ENCODE results near the gene COBL. TPM values are rescaled to one million over a fixed set of nuclear protein-coding genes. Genes with fewer than 3 reads are reported as not detected.

Gene COBL
- total RNA-seq, 1 experiment from 2014 or later = 52.3 TPM

DNA sequence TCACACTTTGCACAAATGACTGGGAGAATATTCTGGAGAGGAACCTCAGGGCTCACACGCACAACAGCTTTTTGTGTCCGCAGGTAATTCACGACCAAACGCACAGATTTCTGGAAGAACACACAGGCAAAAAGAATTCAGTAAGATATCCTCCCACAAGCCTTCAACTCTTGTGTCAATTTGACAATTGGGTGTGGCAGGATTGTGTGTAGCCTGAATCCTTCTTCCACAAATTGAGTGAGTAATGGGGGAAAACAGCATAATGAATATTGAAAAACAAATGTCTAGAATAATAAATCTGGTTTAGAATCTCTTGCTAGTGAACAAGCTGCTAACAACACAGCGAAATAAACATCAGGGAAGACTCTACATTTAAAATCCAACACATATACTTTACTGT lies 125.6 kb downstream of the COBL start:
- TF ChIP-seq, protein P1, sequence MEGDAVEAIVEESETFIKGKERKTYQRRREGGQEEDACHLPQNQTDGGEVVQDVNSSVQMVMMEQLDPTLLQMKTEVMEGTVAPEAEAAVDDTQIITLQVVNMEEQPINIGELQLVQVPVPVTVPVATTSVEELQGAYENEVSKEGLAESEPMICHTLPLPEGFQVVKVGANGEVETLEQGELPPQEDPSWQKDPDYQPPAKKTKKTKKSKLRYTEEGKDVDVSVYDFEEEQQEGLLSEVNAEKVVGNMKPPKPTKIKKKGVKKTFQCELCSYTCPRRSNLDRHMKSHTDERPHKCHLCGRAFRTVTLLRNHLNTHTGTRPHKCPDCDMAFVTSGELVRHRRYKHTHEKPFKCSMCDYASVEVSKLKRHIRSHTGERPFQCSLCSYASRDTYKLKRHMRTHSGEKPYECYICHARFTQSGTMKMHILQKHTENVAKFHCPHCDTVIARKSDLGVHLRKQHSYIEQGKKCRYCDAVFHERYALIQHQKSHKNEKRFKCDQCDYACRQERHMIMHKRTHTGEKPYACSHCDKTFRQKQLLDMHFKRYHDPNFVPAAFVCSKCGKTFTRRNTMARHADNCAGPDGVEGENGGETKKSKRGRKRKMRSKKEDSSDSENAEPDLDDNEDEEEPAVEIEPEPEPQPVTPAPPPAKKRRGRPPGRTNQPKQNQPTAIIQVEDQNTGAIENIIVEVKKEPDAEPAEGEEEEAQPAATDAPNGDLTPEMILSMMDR (conservative IDR thresholded peaks at IDR 0.05) = no peak
- Mint-ChIP-seq H3K4me3 (no peak overlapping the region), H3K4me1 (peaks cover 7 to 10% of the 10 kb centered on the region in 2 experiments), H3K9me3 (no peaks in the 10 kb centered on the region), H3K27me3 (ENCODE audit: low read depth) (no peaks in the 10 kb centered on the region; the same call in 1 of the 2 replicates), H3K27ac (peak overlapping the region in 2 of 3 experiments; percentile 38 to 54; a peak in 1 of 7 replicates), H3K36me3 (ENCODE audit: insufficient read depth in 1 of 3, low read depth in 3 of 3) (peaks cover 0 to 31% (median 18%) of the 10 kb centered on the region in 3 experiments; a peak in 5 of 7 replicates)
- Histone ChIP-seq H3K27ac (ENCODE audit: insufficient read length, low read depth, low read length) (no peak overlapping the region), H3T11ph (ENCODE audit: low read length) (no peak overlapping the region), H2BK120ac (ENCODE audit: low read depth, low read length, poor library complexity, severe bottlenecking) (no peak overlapping the region), H2AFZ (ENCODE audit: low read length) (no peak overlapping the region), H3K4me1 (ENCODE audit: insufficient read depth, low read length) (0 out of 2 replicates have a peak, but pooled peaks cover 2% of the 10 kb centered on the region), H3K23ac (ENCODE audit: insufficient read length, low read depth, low read length) (no peak overlapping the region), H2BK15ac (ENCODE audit: low read depth, low read length) (no peak overlapping the region), H4K5ac (ENCODE audit: insufficient read length, low read depth, low read length) (no peak overlapping the region), H3K56ac (ENCODE audit: insufficient read length, low read depth, low read length) (no peak overlapping the region), H4K91ac (ENCODE audit: insufficient read length, low read depth, low read length) (no peak overlapping the region), H3K9me3 (ENCODE audit: control insufficient read depth, low read depth, low read length) (no peaks in the 10 kb centered on the region), H3K23me2 (ENCODE audit: insufficient read length, low read depth, low read length, poor library complexity, severe bottlenecking) (no peaks in the 10 kb centered on the region), H3K27me3 (ENCODE audit: insufficient read depth, low read length) (no peaks in the 10 kb centered on the region), H3K79me2 (ENCODE audit: insufficient read depth, low read length) (no peaks in the 10 kb centered on the region), H4K8ac (replicated peaks; ENCODE audit: insufficient read length, low read depth, low read length) (no peak overlapping the region), H3K9ac (ENCODE audit: extremely low read depth, insufficient read length, low read length) (no peak overlapping the region), H2BK5ac (ENCODE audit: insufficient read length, low read length) (no peak overlapping the region), H3K4ac (ENCODE audit: low read depth, low read length) (no peak overlapping the region), H4K20me1 (ENCODE audit: control insufficient read depth, insufficient read depth, insufficient read length) (no peaks in the 10 kb centered on the region), H3K4me2 (ENCODE audit: insufficient read depth, insufficient read length, low read length) (no peak overlapping the region), H3K18ac (ENCODE audit: insufficient read length, low read depth, low read length) (no peak overlapping the region), H2BK12ac (ENCODE audit: insufficient read length, low read depth, low read length) (no peak overlapping the region), H3K79me1 (ENCODE audit: insufficient read depth, low read depth, low read length, poor library complexity, severe bottlenecking) (no peaks in the 10 kb centered on the region), H2AK5ac (ENCODE audit: insufficient read length, low read length) (no peak overlapping the region), H3K14ac (ENCODE audit: insufficient read depth, low read length) (no peak overlapping the region), H2BK20ac (ENCODE audit: low read depth, low read length, poor library complexity, severe bottlenecking) (no peak overlapping the region)
- DNase-seq = no peak
- no CpG with 5 or more reads among the region's 5 CpGs for WGBS (ENCODE audit: extremely low coverage, insufficient read length, low lambda C conversion rate)

All from H9 (cell line).